Type B pancreatic cell (in vitro differentiated cells): ENCODE data around the gene PPP1R2B. TPM values are rescaled to one million over a fixed set of nuclear protein-coding genes. Genes with fewer than 3 reads are reported as not detected.

Source experiments
- DNase-seq: peaks from one replicate; pipeline ENCODE4 v3.0.0; 2021; ENCODE audit warnings: mixed read lengths; ENCODE audit not compliant: unreplicated experiment; ENCODE audit errors: extremely low spot score
- H3K27ac Mint-ChIP-seq: 2 replicates; pipeline ENCODE4 v1.8.0; 2021; ENCODE audit warnings: mild to moderate bottlenecking, mixed read lengths
- H3K27me3 Mint-ChIP-seq: 2 replicates; pipeline ENCODE4 v1.8.0; 2021; ENCODE audit warnings: mixed read lengths
- H3K36me3 Mint-ChIP-seq: 2 replicates; pipeline ENCODE4 v1.8.0; 2021; ENCODE audit warnings: mixed read lengths
- H3K4me1 Mint-ChIP-seq: one replicate; pipeline ENCODE4 v1.8.0; 2021; ENCODE audit warnings: mixed read lengths; ENCODE audit not compliant: unreplicated experiment
- H3K4me3 Mint-ChIP-seq: 2 replicates; pipeline ENCODE4 v1.8.0; 2021; ENCODE audit warnings: mild to moderate bottlenecking, mixed read lengths
- H3K9me3 Mint-ChIP-seq: 2 replicates; pipeline ENCODE4 v1.8.0; 2021; ENCODE audit warnings: mixed read lengths
- CTCF ChIP-seq: fragments of 200-600 bp; sonication (generic); conservative IDR thresholded peaks from 2 replicates; pipeline ENCODE4 v1.5.0; 2021; ENCODE audit warnings: antibody characterized with exemption, mild to moderate bottlenecking
- long read RNA-seq: library from polyadenylated mRNA; unstranded; transcript quantifications from one replicate; pipeline ENCODE4 v2.0.0, GENCODE V29; 2020
- total RNA-seq: library from RNA; stranded (reverse); gene quantifications from 2 replicates; pipeline ENCODE4 v1.2.1, GENCODE V29; 2021; ENCODE audit warnings: low replicate concordance

The PPP1R2B gene
- total RNA-seq, result not detected in 2 replicates
- long read RNA-seq, result 0 reads

GRCh38 chr5:156850206-156850751 lies at the start of gene PPP1R2B:
TSS of gene PPP1R2B (plus strand) at chr5:156850295. CDS start at chr5:156850563, 268 bp downstream.
- no peak for TF ChIP-seq CTCF
- Mint-ChIP-seq H3K4me3 (no peak within 1 kb of the TSS), H3K4me1 (no peaks in the 10 kb centered on the region), H3K9me3 (peaks cover 4% of the 10 kb centered on the region), H3K36me3 (no peaks in the 10 kb centered on the region), H3K27ac (no peak within 1 kb of the TSS), H3K27me3 (no peaks in the 10 kb centered on the region)
- DNase-seq, result no peak

- Mint-ChIP-seq H3K27ac (no peak overlapping the region), H3K36me3 (no peaks in the 10 kb centered on the region), H3K4me1 (no peaks in the 10 kb centered on the region), H3K27me3 (peaks cover 3% of the 10 kb centered on the region), H3K9me3 (peaks cover 3% of the 10 kb centered on the region), H3K4me3 (no peak overlapping the region)
- TF ChIP-seq CTCF, result no peak
- no peak for DNase-seq
Measured at GRCh38 chr5:156800929-156801328, 49.2 kb upstream of the PPP1R2B start.

GRCh38 chr5:156802501-156802900 lies 47.6 kb upstream of the PPP1R2B start:
- no peak overlapping the region for H3K4me3 Mint-ChIP-seq
- H3K27ac Mint-ChIP-seq, result no peak overlapping the region
- no peak for TF ChIP-seq CTCF
- H3K4me1 Mint-ChIP-seq, result no peaks in the 10 kb centered on the region
- H3K36me3 Mint-ChIP-seq, result no peaks in the 10 kb centered on the region
- H3K9me3 Mint-ChIP-seq, result peaks cover 3% of the 10 kb centered on the region
- no peak for DNase-seq
- H3K27me3 Mint-ChIP-seq, result peaks cover 3% of the 10 kb centered on the region

GRCh38 chr5:156803404-156803803 lies 46.7 kb upstream of the PPP1R2B start:
- no peak for DNase-seq
- H3K4me3 Mint-ChIP-seq, result no peak overlapping the region
- no peak for TF ChIP-seq CTCF
- no peaks in the 10 kb centered on the region for H3K4me1 Mint-ChIP-seq
- H3K27me3 Mint-ChIP-seq, result peaks cover 3% of the 10 kb centered on the region
- H3K27ac Mint-ChIP-seq, result no peak overlapping the region
- H3K9me3 Mint-ChIP-seq, result peaks cover 3% of the 10 kb centered on the region
- no peaks in the 10 kb centered on the region for H3K36me3 Mint-ChIP-seq

GRCh38 chr5:156812959-156813358 lies 37.1 kb upstream of the PPP1R2B start:
- Mint-ChIP-seq H3K9me3 (no peaks in the 10 kb centered on the region), H3K4me3 (no peak overlapping the region), H3K4me1 (no peaks in the 10 kb centered on the region), H3K27ac (no peak overlapping the region), H3K27me3 (no peaks in the 10 kb centered on the region), H3K36me3 (no peaks in the 10 kb centered on the region)
- DNase-seq, result no peak
- no peak for TF ChIP-seq CTCF
